ENCODE measurements around the gene ESCO1. TPM values are rescaled to one million over a fixed set of nuclear protein-coding genes. Genes with fewer than 3 reads are reported as not detected.

ESCO1 gene
- total RNA-seq, 1 experiment from 2014 or later, result 21.8 TPM

- intact Hi-C loops (cut with micrococcal nuclease; ENCODE audit: unreplicated experiment), result no loop called here
- no peak for DNase-seq
- Mint-ChIP-seq H3K27me3 (ENCODE audit: unreplicated experiment) (no peaks in the 10 kb centered on the region), H3K4me3 (ENCODE audit: low read depth, unreplicated experiment) (no peak overlapping the region), H3K27ac (ENCODE audit: unreplicated experiment) (no peak overlapping the region), H3K36me3 (ENCODE audit: insufficient read depth, unreplicated experiment) (no peaks in the 10 kb centered on the region), H3K4me1 (ENCODE audit: low read depth, unreplicated experiment) (peaks cover 8% of the 10 kb centered on the region), H3K9me3 (ENCODE audit: low read depth, unreplicated experiment) (no peaks in the 10 kb centered on the region)
- BruUV-seq (replicated peaks), result no TSS peak
- CTCF ChIA-PET, result no interaction called here
- TF ChIP-seq CTCF (IDR thresholded peaks at IDR 0.05; ENCODE audit: unreplicated experiment), result no peak
These were observed 115.5 kb downstream of the ESCO1 start for GRCh38 chr18:21484851-21485636.

DNA sequence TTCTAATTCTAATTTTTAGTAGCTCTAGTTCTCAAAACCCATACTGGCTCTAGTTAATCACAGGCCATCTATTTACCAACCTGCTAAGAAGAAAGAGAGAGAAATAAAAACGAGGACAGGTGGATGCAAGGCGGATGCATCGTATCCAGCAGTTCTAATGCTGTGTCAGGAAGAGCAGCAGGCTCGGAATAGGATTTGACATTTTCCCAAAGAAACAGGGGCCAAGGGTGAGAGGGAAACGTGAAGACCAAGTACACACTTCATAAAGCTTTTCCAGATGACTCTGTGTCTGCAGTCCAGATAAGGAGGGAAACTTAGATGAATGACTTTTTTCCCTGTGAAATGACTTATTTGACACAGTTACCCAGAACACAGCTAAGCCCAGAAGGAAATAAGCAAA, 117.5 kb downstream of the ESCO1 start:
- no peak for TF ChIP-seq CTCF (IDR thresholded peaks at IDR 0.05; ENCODE audit: unreplicated experiment)
- Mint-ChIP-seq H3K27ac (ENCODE audit: unreplicated experiment) (no peak overlapping the region), H3K27me3 (ENCODE audit: unreplicated experiment) (no peaks in the 10 kb centered on the region), H3K4me3 (ENCODE audit: low read depth, unreplicated experiment) (no peak overlapping the region), H3K4me1 (ENCODE audit: low read depth, unreplicated experiment) (peaks cover 8% of the 10 kb centered on the region), H3K36me3 (ENCODE audit: insufficient read depth, unreplicated experiment) (no peaks in the 10 kb centered on the region), H3K9me3 (ENCODE audit: low read depth, unreplicated experiment) (no peaks in the 10 kb centered on the region)
- BruUV-seq (replicated peaks), result no TSS peak
- CTCF ChIA-PET, result no interaction called here
- intact Hi-C loops (cut with micrococcal nuclease; ENCODE audit: unreplicated experiment), result no loop called here
- no peak for DNase-seq

DNA sequence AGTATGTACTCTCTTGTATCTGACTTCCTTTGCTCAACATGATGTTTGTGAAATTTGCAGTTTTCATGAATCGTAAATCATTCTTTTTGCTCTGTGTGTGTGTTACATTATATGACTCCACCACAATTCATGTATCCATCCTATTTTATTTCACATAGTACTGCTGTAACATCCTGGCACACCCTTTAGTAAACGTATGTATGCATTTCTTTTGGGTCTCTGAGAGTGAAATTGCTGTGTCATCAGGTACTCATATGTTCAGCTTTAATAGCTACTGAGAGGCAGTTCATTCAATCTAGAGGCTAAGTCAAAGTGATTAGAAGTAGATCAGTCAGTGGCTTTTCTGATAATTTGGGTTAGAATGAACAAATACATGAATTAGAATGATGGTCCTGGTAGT, 118.8 kb downstream of the ESCO1 start:
- H3K27me3 Mint-ChIP-seq (ENCODE audit: unreplicated experiment), result no peaks in the 10 kb centered on the region
- no peak for DNase-seq
- H3K36me3 Mint-ChIP-seq (ENCODE audit: insufficient read depth, unreplicated experiment), result no peaks in the 10 kb centered on the region
- CTCF ChIA-PET, result interaction anchor here (0.5 kb wide), 1 partner anchor 60 kb away, joined by 4 read pairs; no protein-coding TSS in a partner anchor
- H3K9me3 Mint-ChIP-seq (ENCODE audit: low read depth, unreplicated experiment), result no peaks in the 10 kb centered on the region
- H3K4me1 Mint-ChIP-seq (ENCODE audit: low read depth, unreplicated experiment), result peaks cover 8% of the 10 kb centered on the region
- intact Hi-C loops (cut with micrococcal nuclease; ENCODE audit: unreplicated experiment), result no loop called here
- H3K4me3 Mint-ChIP-seq (ENCODE audit: low read depth, unreplicated experiment), result no peak overlapping the region
- no TSS peak for BruUV-seq (replicated peaks)
- TF ChIP-seq CTCF (IDR thresholded peaks at IDR 0.05; ENCODE audit: unreplicated experiment), result no peak
- no peak overlapping the region for H3K27ac Mint-ChIP-seq (ENCODE audit: unreplicated experiment)

DNA sequence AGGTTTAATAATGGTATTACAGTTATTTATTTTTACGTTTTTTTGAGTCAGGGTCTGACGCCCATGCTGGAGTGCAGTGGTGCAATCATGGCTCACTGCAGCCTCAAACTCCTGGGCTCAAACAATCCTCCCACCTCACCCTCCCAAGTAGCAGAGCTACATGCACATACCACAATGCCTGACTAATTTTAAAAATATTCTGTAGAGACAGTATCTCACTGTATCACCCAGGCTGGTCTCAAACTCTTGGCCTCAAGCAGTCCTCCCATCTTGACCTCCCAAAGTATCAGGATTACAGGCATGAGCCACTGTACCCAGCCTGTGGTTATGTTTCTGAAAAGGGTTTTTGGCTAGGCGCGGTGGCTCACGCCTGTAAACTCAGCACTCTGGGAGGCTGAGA, 120.8 kb downstream of the ESCO1 start:
- H3K4me1 Mint-ChIP-seq (ENCODE audit: low read depth, unreplicated experiment), result peaks cover under 1% of the 10 kb centered on the region
- no peaks in the 10 kb centered on the region for H3K9me3 Mint-ChIP-seq (ENCODE audit: low read depth, unreplicated experiment)
- TF ChIP-seq CTCF (IDR thresholded peaks at IDR 0.05; ENCODE audit: unreplicated experiment), result no peak
- BruUV-seq (replicated peaks), result no TSS peak
- no peaks in the 10 kb centered on the region for H3K27me3 Mint-ChIP-seq (ENCODE audit: unreplicated experiment)
- H3K36me3 Mint-ChIP-seq (ENCODE audit: insufficient read depth, unreplicated experiment), result no peaks in the 10 kb centered on the region
- CTCF ChIA-PET, result interaction anchor here (0.7 kb wide), 1 partner anchor 157 kb away, joined by 3 read pairs; no protein-coding TSS in a partner anchor
- DNase-seq, result no peak
- H3K4me3 Mint-ChIP-seq (ENCODE audit: low read depth, unreplicated experiment), result no peak overlapping the region
- intact Hi-C loops (cut with micrococcal nuclease; ENCODE audit: unreplicated experiment), result no loop called here
- no peak overlapping the region for H3K27ac Mint-ChIP-seq (ENCODE audit: unreplicated experiment)

Other genes with a start within 250 kb of the ESCO1 start
- 107 and 112 TPM in 2 replicates for gene SNRPD1, start 11.6 kb upstream of the ESCO1 start, total RNA-seq (2022)
- gene ABHD3, start 104.1 kb upstream of the ESCO1 start, total RNA-seq (2022), result 43.5 and 45.3 TPM in 2 replicates
- 33.6 and 35.2 TPM in 2 replicates for gene MIB1, start 140.1 kb upstream of the ESCO1 start, total RNA-seq (2022)

Data from Calu3 (cell line).